Hematopoietic multipotent progenitor cell treated with erythropoietin and hydrocortisone succinate and interleukin-3 and kit ligand, for 8 days (in vitro differentiated cells): ENCODE data around the gene PAQR6.

Source experiments
- DNase-seq: peaks from one replicate; pipeline ENCODE4 v3.0.0-alpha.2; 2015

PAQR6 gene

DNA sequence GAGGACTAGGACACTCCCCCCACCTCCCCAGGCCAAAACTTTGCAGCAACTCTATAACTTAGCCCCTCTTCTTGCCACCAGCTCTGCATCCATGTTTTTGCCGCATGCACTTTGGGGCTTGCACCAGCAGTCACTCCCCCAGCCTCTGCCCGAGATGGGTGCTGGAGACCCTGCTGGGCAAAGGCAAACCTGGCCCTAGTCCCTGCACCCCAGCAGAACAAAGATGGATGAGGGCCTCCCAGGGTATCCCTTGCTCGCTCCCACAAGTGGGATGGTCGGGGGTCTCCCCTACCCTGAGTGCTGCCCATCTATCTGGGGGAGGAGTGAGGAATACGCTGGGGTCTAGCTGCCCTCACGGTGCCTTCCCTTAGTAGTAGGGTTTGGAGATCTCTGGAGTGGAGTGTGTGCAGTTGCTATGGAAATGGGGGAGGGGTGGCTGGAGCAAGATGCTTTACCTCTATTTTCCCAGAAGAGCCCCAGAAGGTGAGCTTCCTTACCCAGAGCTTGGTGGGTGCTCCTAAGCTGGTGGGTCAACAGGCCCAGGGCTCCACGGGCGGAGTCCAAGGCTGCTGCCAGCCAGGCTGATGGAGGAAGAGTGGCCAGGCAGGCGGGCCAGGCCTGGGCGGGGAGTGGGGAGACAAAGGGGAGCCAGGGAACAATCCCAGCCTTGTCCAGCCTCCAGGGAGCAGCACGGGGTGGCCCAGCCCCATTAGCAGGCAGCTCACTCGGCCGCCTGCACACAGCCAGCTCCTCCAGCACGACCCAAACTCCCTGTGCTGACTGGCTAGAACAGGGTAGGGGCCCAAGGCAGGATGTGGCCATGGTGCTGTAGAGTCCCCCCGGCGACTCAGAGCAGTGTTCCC is at the start of gene PAQR6:
TSS of gene PAQR6 (minus strand) at position 597 of the 863 bp plus-strand sequence. CDS start 1,325 bp downstream, outside the sequence.
- DNase-seq: no peak

DNA sequence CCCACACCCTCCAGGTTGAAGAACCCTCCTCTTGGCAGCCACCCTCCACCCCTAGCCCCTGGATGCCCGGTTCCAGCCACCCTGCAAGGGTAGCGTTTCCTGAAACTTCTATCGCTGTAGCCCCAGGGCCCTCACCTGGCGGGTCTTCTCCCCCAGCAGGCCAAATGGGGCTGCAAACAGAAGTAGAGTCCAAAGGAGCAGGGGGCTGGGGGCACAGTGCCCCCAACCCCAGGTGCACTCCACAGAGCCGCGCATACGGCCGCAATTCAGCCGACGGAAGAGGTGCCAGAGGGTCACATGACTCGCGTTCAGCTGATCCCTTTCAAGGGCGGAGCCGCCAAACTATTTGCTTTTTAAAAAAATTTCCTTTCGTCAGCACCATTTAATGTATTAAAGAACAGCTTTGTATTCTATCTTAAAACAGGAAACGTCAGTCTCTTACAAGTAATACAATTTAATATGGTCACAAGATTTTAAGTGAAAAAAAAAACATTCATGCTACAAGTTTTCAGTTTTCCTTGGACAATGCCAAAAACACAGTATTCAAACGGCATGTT is 47.6 kb upstream of the PAQR6 start, which contains the start of gene GLMP:
TSS of gene GLMP (minus strand) at position 289 of the 557 bp plus-strand sequence. CDS start at position 255, 34 bp downstream.
- DNase-seq: peak; percentile 79

GRCh38 chr1:156293895-156294294 is 46.0 kb upstream of the PAQR6 start:
- no peak for DNase-seq

DNA sequence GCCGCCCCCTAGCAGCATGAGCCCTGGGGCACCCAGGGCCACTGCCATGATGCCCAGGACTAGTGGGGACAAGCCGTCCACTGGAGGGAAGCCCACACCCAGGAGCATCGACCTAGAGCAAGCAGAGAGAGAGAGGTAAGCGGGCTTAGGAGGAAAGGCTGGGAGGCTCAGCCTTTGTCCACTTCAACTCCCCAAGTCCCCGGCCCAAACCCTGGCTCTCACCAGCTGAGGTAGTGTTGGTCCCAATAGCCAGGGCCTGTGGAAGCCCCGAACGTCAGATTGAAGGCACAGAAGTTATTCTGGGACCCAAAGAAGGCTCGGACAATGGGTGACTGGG is 45.2 kb upstream of the PAQR6 start:
- DNase-seq: no peak

DNA sequence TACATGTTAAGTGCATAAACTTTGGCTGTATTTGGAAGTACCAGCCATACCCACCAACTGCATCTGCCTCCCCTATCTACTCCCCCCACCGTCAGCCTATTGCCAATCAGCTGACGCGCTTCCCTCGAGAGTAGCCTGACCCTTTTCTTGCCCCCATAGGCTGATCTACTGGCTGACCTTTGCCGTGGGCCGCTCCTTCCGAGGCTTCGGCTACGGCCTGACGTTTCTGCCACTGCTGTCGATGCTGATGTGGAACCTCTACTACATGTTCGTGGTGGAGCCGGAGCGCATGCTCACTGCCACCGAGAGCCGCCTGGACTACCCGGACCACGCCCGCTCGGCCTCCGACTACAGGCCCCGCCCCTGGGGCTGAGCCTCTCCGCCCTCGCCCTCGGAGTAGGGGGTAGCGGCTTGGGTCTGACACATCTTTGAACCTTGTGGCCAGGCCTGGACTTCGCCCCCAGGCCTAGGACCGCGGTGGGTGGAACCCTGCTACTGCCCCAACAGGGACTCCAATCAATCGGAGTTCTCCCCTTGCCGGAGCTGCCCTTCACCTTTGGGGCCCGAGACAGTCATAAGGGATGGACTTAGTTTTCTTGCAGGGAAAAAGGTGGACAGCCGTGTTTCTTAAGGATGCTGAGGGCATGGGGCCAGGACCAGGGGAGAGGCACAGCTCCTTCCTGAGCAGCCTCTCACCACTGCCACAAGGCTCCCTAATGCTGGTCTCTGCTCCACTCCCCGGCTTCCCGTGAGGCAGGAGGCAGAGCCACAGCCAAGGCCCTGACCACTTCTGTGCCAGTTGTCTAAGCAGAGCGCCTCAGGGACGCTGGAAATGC is 43.6 kb upstream of the PAQR6 start:
- DNase-seq: peak; percentile 81

DNA sequence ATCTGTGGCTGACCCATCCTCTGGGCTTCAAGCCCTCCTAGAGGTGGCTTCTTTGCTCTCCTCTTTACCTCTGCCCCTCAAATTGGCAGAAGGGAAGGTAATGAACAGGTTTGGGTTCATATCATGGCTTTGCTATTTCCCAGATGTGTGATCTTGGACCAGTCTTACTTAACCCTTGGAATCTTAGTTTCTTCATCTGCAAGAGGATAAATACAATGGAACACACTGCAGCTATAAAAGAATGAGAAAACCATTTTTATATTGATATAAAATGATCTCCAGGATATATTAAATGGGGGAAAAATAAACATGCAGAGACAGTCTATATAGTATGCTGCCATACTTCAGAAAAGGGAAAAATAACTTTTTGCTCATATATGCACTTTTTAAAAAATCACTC is 42.0 kb upstream of the PAQR6 start:
- no peak for DNase-seq

GRCh38 chr1:156286061-156286460 is 38.2 kb upstream of the PAQR6 start:
- no peak for DNase-seq

- no peak for DNase-seq
These were observed 37.6 kb upstream of the PAQR6 start for GRCh38 chr1:156285437-156285836.

DNA sequence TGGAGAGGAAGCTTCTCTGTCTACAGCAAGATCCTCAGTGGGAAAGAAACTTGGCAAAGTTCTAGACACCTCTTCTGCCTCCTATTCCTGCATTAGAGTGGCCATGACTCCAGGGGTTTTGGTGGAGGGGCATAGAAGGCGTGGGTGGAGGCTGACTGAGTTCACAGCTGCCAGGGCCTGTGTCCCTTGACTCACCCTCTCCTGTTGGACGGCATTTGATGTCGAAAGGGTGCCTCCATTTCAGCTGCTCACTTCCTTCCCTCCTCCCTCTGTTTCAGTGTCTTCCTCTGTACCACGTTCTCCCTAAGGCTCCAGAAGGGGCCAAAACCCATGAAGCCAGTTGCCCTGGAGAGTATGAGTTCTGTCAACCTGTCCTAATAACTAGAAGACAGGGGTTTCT is 36.9 kb upstream of the PAQR6 start:
- no peak for DNase-seq

- no peak for DNase-seq
These were observed 36.3 kb upstream of the PAQR6 start, which contains the start of gene TMEM79 for GRCh38 chr1:156284112-156284511. TSS of gene TMEM79 (plus strand) at chr1:156284325. CDS start at chr1:156285227, 902 bp downstream.

DNA sequence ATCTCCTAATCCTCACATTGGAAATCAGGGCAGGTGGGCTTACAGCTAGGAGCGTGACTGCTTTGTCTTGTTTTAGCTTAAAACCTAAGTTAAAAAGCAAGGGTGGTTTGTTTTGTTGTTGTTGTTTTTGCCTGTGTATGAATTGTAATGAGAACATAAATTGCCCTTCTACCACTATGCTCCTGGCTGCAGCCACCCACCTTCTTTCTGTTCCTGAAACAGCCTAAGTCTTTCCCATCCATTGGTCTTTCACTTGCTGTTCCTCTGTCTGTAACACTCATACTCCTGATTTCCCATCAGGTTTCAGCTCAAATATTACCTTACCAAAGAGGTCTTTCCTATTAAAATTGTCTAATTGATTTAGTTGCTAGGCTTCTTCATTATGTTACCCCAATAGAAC is 35.7 kb upstream of the PAQR6 start:
- DNase-seq: no peak

- peak; percentile 98 for DNase-seq
These were observed 34.8 kb upstream of the PAQR6 start, which contains the start of gene SMG5 for GRCh38 chr1:156282479-156283222. TSS of gene SMG5 (minus strand) at chr1:156282825. CDS start at chr1:156282680, 145 bp downstream.

DNA sequence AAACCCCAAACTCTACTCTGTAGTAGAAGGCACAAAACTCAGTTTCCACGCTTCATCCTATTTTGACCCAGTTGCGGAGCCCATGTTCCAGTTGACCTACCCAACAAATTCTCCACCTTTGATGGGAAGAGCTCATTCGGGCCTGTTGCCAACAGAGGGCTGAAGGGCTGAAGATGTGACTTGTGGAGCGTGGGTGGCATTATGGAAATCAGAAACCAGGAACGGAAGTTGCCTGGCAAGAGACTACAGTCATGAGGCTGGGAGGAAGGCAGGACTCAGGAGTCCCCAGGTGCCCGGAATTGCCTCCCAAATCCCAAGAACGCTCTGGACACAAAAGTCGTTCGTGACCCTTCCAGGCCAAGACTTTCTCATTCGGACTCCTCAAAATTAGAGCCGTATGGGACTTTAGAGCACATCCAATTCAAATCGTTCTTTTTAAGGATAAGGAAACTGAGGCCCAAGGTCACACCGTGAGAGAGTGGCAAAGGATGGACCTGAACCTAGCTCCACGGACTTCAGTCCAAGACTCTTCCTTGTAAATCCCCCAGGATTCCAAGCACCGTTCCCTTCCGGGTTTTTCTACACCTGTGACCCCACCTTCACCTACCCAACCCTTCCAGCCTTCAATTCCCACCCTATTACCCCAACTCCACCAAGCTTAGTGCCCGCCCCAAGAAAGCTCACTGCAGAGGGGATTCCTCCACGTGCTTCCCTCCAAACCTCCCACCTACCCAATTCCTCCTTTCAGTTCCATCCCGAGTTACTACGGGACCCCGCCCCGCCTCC is 34.0 kb upstream of the PAQR6 start:
- peak; percentile 65 for DNase-seq

DNA sequence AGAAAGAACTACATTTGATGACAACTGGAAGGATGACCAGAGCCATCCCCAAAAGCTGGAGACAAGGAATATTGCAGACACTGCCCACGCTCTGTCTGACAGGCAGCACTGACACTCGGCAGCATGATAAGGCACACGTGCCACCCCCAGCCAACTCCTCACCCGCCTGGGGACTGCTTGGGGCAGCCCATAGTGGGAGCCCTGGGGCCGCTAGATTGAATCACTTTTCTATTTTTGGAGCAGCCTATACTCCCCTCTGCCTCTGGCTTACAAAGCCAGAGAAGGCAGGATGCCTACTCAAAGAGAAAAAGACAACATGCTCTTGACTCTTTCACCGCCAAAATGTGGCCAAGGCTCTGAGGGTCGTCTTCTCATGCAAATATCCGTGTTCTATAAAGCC is 33.4 kb upstream of the PAQR6 start:
- DNase-seq: peak; percentile 86

GRCh38 chr1:156279837-156280236 is 32.0 kb upstream of the PAQR6 start:
- DNase-seq: no peak

GRCh38 chr1:156276966-156277381 is 29.1 kb upstream of the PAQR6 start:
- DNase-seq: no peak

- no peak for DNase-seq
These were observed 28.7 kb upstream of the PAQR6 start for GRCh38 chr1:156276532-156276931.

GRCh38 chr1:156270314-156270713 is 22.5 kb upstream of the PAQR6 start:
- DNase-seq: no peak

GRCh38 chr1:156268336-156268735 is 20.5 kb upstream of the PAQR6 start:
- DNase-seq: no peak

GRCh38 chr1:156266051-156266450 is 18.2 kb upstream of the PAQR6 start:
- no peak for DNase-seq

GRCh38 chr1:156263288-156263655 is 15.4 kb upstream of the PAQR6 start:
- DNase-seq: no peak
